HFFc6 (cell line): ENCODE data around the gene HUWE1. TPM values are rescaled to one million over a fixed set of nuclear protein-coding genes. Genes with fewer than 3 reads are reported as not detected.
A peak's percentile ranks its signal among the peaks of the same experiment; 100 is the strongest.

Experiments
- DNase-seq: peaks from one replicate; pipeline ENCODE4 v3.0.0-alpha.2; 2018
- H3K27ac Mint-ChIP-seq: 2 replicates; pipeline ENCODE4 v1.8.0; 2020; ENCODE audit warnings: mild to moderate bottlenecking, mixed read lengths
- H3K27me3 Mint-ChIP-seq: 2 replicates; pipeline ENCODE4 v1.8.0; 2021; ENCODE audit warnings: mild to moderate bottlenecking, moderate library complexity, mixed read lengths; ENCODE audit not compliant: insufficient read depth
- H3K36me3 Mint-ChIP-seq: 2 replicates; pipeline ENCODE4 v1.8.0; 2021; ENCODE audit warnings: low read depth, mixed read lengths
- H3K4me1 Mint-ChIP-seq: 2 replicates; pipeline ENCODE4 v1.8.0; 2020; ENCODE audit warnings: low read depth, mixed read lengths
- H3K4me3 Mint-ChIP-seq: 2 replicates; pipeline ENCODE4 v1.8.0; 2020; ENCODE audit warnings: mild to moderate bottlenecking, moderate library complexity, mixed read lengths
- H3K9me3 Mint-ChIP-seq: 2 replicates; pipeline ENCODE4 v1.8.0; 2020; ENCODE audit warnings: mild to moderate bottlenecking, mixed read lengths
- CTCF ChIP-seq: fragments of 200-600 bp; sonication (generic); IDR thresholded peaks from 2 replicates; pipeline ENCODE4 v1.5.0; 2021; ENCODE audit warnings: antibody characterized with exemption, mild to moderate bottlenecking
- total RNA-seq, 6 experiments: library from RNA; stranded (reverse); fragmentation: NEBNext Ultra II Directional; extraction: Animal tissue kit (Norgen Biotek cat#: 25700); gene quantifications; 2 replicates in 1 of 6; 3 replicates in 5 of 6; pipeline ENCODE4 v1.2.3, GENCODE V29; 2021

The HUWE1 gene
- total RNA-seq, 6 experiments from 2014 or later, result 128 to 199 (median 146) TPM

GRCh38 chrX:53704294-53704693, 17.8 kb upstream of the HUWE1 start:
- no peak overlapping the region for H3K27ac Mint-ChIP-seq
- no peak for TF ChIP-seq CTCF
- DNase-seq, result no peak
- H3K4me3 Mint-ChIP-seq, result no peak overlapping the region
- peaks cover 4% of the 10 kb centered on the region; the same call in 1 of the 2 replicates for H3K27me3 Mint-ChIP-seq
- H3K9me3 Mint-ChIP-seq, result no peaks in the 10 kb centered on the region
- no peaks in the 10 kb centered on the region for H3K4me1 Mint-ChIP-seq
- no peaks in the 10 kb centered on the region for H3K36me3 Mint-ChIP-seq

GRCh38 chrX:53695946-53696549, 9.5 kb upstream of the HUWE1 start:
- H3K27ac Mint-ChIP-seq, result no peak overlapping the region
- no peak for TF ChIP-seq CTCF
- H3K9me3 Mint-ChIP-seq, result no peaks in the 10 kb centered on the region
- peaks cover 4% of the 10 kb centered on the region for H3K27me3 Mint-ChIP-seq
- H3K36me3 Mint-ChIP-seq, result no peaks in the 10 kb centered on the region
- no peak for DNase-seq
- H3K4me1 Mint-ChIP-seq, result no peaks in the 10 kb centered on the region
- no peak overlapping the region for H3K4me3 Mint-ChIP-seq

- Mint-ChIP-seq H3K4me3 (no peak overlapping the region), H3K27ac (no peak overlapping the region), H3K4me1 (no peaks in the 10 kb centered on the region), H3K36me3 (no peaks in the 10 kb centered on the region), H3K9me3 (no peaks in the 10 kb centered on the region), H3K27me3 (peaks cover 2% of the 10 kb centered on the region)
- TF ChIP-seq CTCF, result no peak
- no peak for DNase-seq
Measured at GRCh38 chrX:53694642-53695041, 8.1 kb upstream of the HUWE1 start.

GRCh38 chrX:53688300-53688699, 1.8 kb upstream of the HUWE1 start:
- H3K36me3 Mint-ChIP-seq, result no peaks in the 10 kb centered on the region
- H3K27me3 Mint-ChIP-seq, result peaks cover 2% of the 10 kb centered on the region
- H3K27ac Mint-ChIP-seq, result no peak overlapping the region
- TF ChIP-seq CTCF, result no peak
- H3K4me3 Mint-ChIP-seq, result no peak overlapping the region
- DNase-seq, result no peak
- 0 out of 2 replicates have a peak, but pooled peaks cover 4% of the 10 kb centered on the region for H3K4me1 Mint-ChIP-seq
- no peaks in the 10 kb centered on the region for H3K9me3 Mint-ChIP-seq

GRCh38 chrX:53685711-53686110, 808 bp downstream of the HUWE1 start:
- no peak for TF ChIP-seq CTCF
- Mint-ChIP-seq H3K9me3 (no peaks in the 10 kb centered on the region), H3K4me1 (peaks cover 19% of the 10 kb centered on the region), H3K36me3 (peaks cover 11% of the 10 kb centered on the region), H3K27ac (peak overlapping the region; percentile 81), H3K4me3 (peak overlapping the region; percentile 96), H3K27me3 (peaks cover 2% of the 10 kb centered on the region)
- DNase-seq, result no peak
